Chondrocyte (in vitro differentiated cells): ENCODE data around the gene BEX5. TPM values are rescaled to one million over a fixed set of nuclear protein-coding genes. Genes with fewer than 3 reads are reported as not detected.

Experiments used
- DNase-seq: peaks from one replicate; pipeline ENCODE4 v3.0.0; 2021; ENCODE audit warnings: mixed read lengths, low spot score
- H3K27ac Mint-ChIP-seq: one replicate; pipeline ENCODE4 v1.8.0; 2021; ENCODE audit warnings: mild to moderate bottlenecking, moderate library complexity, mixed read lengths; ENCODE audit not compliant: unreplicated experiment
- H3K27me3 Mint-ChIP-seq: 2 replicates; pipeline ENCODE4 v1.8.0; 2021; ENCODE audit warnings: low read depth, mixed read lengths
- H3K36me3 Mint-ChIP-seq: 2 replicates; pipeline ENCODE4 v1.8.0; 2021; ENCODE audit warnings: low read depth, mixed read lengths
- H3K4me1 Mint-ChIP-seq: 2 replicates; pipeline ENCODE4 v1.8.0; 2021; ENCODE audit warnings: low read depth, mild to moderate bottlenecking, mixed read lengths
- H3K4me3 Mint-ChIP-seq: one replicate; pipeline ENCODE4 v1.8.0; 2021; ENCODE audit warnings: mild to moderate bottlenecking, moderate library complexity, mixed read lengths; ENCODE audit not compliant: unreplicated experiment
- H3K9me3 Mint-ChIP-seq: 2 replicates; pipeline ENCODE4 v1.8.0; 2021; ENCODE audit warnings: low read depth, mixed read lengths
- total RNA-seq: library from RNA; stranded (reverse); gene quantifications from 3 replicates; pipeline ENCODE4 v1.2.1, GENCODE V29; 2021
- TF ChIP-seq, protein P1 (sequence below): fragments of 200-600 bp; sonication (generic); IDR thresholded peaks from 2 replicates; pipeline ENCODE4 v1.5.0; 2021; ENCODE audit warnings: antibody characterized with exemption, mild to moderate bottlenecking, moderate library complexity

BEX5 gene
- total RNA-seq, 1 donor from 2014 or later: 0.42 TPM

DNA sequence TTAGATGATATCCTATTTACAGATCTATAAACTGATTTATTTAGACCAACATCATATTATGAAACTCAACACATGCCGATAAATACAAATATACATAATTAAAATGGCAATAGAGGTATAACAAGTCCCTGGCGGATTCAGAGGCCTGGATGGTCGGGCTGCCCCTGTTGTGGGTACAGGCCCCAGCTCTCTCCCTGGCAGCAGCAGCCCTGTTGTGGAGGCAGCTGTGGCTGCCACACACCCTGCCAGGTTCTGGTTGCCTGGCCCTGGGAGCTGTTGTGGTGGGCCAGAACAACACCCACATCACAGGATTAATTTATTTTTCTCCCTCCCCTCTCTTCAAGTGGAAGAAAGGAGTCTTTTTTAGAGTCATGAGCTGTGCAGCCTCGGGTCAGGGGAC, 42.4 kb downstream of the BEX5 start:
- TF ChIP-seq, protein P1, sequence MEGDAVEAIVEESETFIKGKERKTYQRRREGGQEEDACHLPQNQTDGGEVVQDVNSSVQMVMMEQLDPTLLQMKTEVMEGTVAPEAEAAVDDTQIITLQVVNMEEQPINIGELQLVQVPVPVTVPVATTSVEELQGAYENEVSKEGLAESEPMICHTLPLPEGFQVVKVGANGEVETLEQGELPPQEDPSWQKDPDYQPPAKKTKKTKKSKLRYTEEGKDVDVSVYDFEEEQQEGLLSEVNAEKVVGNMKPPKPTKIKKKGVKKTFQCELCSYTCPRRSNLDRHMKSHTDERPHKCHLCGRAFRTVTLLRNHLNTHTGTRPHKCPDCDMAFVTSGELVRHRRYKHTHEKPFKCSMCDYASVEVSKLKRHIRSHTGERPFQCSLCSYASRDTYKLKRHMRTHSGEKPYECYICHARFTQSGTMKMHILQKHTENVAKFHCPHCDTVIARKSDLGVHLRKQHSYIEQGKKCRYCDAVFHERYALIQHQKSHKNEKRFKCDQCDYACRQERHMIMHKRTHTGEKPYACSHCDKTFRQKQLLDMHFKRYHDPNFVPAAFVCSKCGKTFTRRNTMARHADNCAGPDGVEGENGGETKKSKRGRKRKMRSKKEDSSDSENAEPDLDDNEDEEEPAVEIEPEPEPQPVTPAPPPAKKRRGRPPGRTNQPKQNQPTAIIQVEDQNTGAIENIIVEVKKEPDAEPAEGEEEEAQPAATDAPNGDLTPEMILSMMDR: no peak
- DNase-seq: peak; percentile 42
- Mint-ChIP-seq H3K36me3 (no peaks in the 10 kb centered on the region), H3K4me1 (no peaks in the 10 kb centered on the region), H3K4me3 (no peak overlapping the region), H3K27me3 (no peaks in the 10 kb centered on the region), H3K9me3 (peaks cover 22% of the 10 kb centered on the region), H3K27ac (no peak overlapping the region)

Other genes starting within 250 kb of the BEX5 start
- 3.4 to 4.7 TPM (median 4.0 TPM) in 3 replicates for gene ZMAT1, start 223.9 kb downstream of the BEX5 start, total RNA-seq
- gene TCEAL2, start 30.3 kb downstream of the BEX5 start, total RNA-seq: not detected in 3 replicates
- not detected in 3 replicates for gene TCEAL6, start 13.5 kb downstream of the BEX5 start, total RNA-seq
- not detected in 3 replicates for gene TCP11X1, start 59.3 kb upstream of the BEX5 start, total RNA-seq
- gene NXF2, start 91.2 kb upstream of the BEX5 start, total RNA-seq: not detected in 3 replicates